ENCODE results near the gene AKR1D1.
"Not testable (repeated sequence)": the region's sequence is repeated elsewhere in the genome, so short reads cannot be mapped to it uniquely, and the experiment has no call there.

GRCh38 chr7:138040063-138040462, 36.2 kb upstream of the AKR1D1 start:
- TF ChIP-seq CTCF (IDR thresholded peaks at IDR 0.05; ENCODE audit: low read length); EZH2 (optimal IDR thresholded peaks at IDR 0.05; ENCODE audit: low read depth, low read length); EZH2phosphoT487 (IDR thresholded peaks at IDR 0.05; ENCODE audit: low read length): not testable (repeated sequence)
